Neural cell (in vitro differentiated cells): ENCODE results near the gene DLG2. TPM values are rescaled to one million over a fixed set of nuclear protein-coding genes. Genes with fewer than 3 reads are reported as not detected.

Experiments used
- H2AFZ ChIP-seq: fragments of 200-600, 300-800 bp; sonication (generic), shearing (Covaris generic); 2 replicates; pipeline ENCODE4 v1.6.0; 2014; ENCODE audit warnings: low read depth, mild to moderate bottlenecking, antibody characterized with exemption, low read length, moderate library complexity
- H3F3A ChIP-seq: fragments of 200-600 bp; shearing (Covaris generic); 2 replicates; pipeline ENCODE4 v1.6.1; 2016; ENCODE audit warnings: mild to moderate bottlenecking, moderate library complexity, mixed read lengths, antibody characterized with exemption, low read length; ENCODE audit not compliant: insufficient read depth, poor library complexity, severe bottlenecking
- H3K27ac ChIP-seq: fragments of 200-600, 300-800 bp; sonication (generic), shearing (Covaris generic); 2 replicates; pipeline ENCODE4 v1.5.1; 2014; ENCODE audit warnings: mild to moderate bottlenecking, low read length, moderate library complexity
- H3K27me3 ChIP-seq: fragments of 300-800, 200-600 bp; sonication (generic), shearing (Covaris generic); 2 replicates; pipeline ENCODE4 v1.6.0; 2014; ENCODE audit warnings: mild to moderate bottlenecking, low read depth, low read length, moderate library complexity; ENCODE audit not compliant: insufficient read depth
- H3K36me3 ChIP-seq: fragments of 300-800, 200-600 bp; sonication (generic), shearing (Covaris generic); 2 replicates; pipeline ENCODE4 v1.5.1; 2014; ENCODE audit warnings: mild to moderate bottlenecking, antibody characterized with exemption, low read length, moderate library complexity; ENCODE audit not compliant: insufficient read depth
- H3K4me2 ChIP-seq: fragments of 300-800, 200-600 bp; sonication (generic), shearing (Covaris generic); 2 replicates; pipeline ENCODE4 v1.6.0; 2014; ENCODE audit warnings: mild to moderate bottlenecking, low read length
- H3K4me3 ChIP-seq: fragments of 300-800, 200-600 bp; sonication (generic), shearing (Covaris generic); 2 replicates; pipeline ENCODE4 v1.5.1; 2014; ENCODE audit warnings: mild to moderate bottlenecking, low read length, moderate library complexity
- H3K79me2 ChIP-seq: fragments of 200-600 bp; shearing (Covaris generic); replicated peaks from 2 replicates; pipeline ENCODE4 v1.6.0; 2014; ENCODE audit warnings: mild to moderate bottlenecking, low read length, moderate library complexity; ENCODE audit not compliant: insufficient read depth
- H3K9ac ChIP-seq: fragments of 300-800, 200-600 bp; sonication (generic), shearing (Covaris generic); 2 replicates; pipeline ENCODE4 v1.6.1; 2016; ENCODE audit warnings: mild to moderate bottlenecking, low read length, mixed read lengths
- H3K9me2 ChIP-seq: fragments of 200-600 bp; shearing (Covaris generic); 2 replicates; pipeline ENCODE4 v1.6.1; 2016; ENCODE audit warnings: mild to moderate bottlenecking, low read length, mixed read lengths; ENCODE audit not compliant: insufficient read depth
- H3K9me3 ChIP-seq: fragments of 200-600, 300-800 bp; sonication (generic), shearing (Covaris generic); 2 replicates; pipeline ENCODE4 v1.6.1; 2016; ENCODE audit warnings: mild to moderate bottlenecking, mixed run types, low read length, moderate library complexity, mixed read lengths
- H4K20me1 ChIP-seq: fragments of 200-600 bp; shearing (Covaris generic); 2 replicates; pipeline ENCODE4 v1.6.1; 2016; ENCODE audit warnings: mild to moderate bottlenecking, mixed run types; ENCODE audit not compliant: insufficient read depth
- CTCF ChIP-seq: fragments of 450-650 bp; IDR thresholded peaks from 2 replicates; pipeline ENCODE4 v1.5.1; 2014; ENCODE audit warnings: antibody characterized with exemption, mild to moderate bottlenecking, moderate library complexity; ENCODE audit not compliant: poor library complexity, severe bottlenecking
- EP300 ChIP-seq: fragments of 450-650 bp; conservative IDR thresholded peaks from 2 replicates; pipeline ENCODE4 v1.6.1; 2014; ENCODE audit warnings: antibody characterized with exemption, mild to moderate bottlenecking, moderate library complexity; ENCODE audit not compliant: poor library complexity, severe bottlenecking
- EZH2 ChIP-seq: fragments of 200-600, 300-800 bp; shearing (Covaris generic), sonication (generic); IDR thresholded peaks from 2 replicates; pipeline ENCODE4 v1.6.1; 2014; ENCODE audit warnings: antibody characterized with exemption, low read length, borderline replicate concordance, mild to moderate bottlenecking; ENCODE audit not compliant: insufficient read depth, poor library complexity, severe bottlenecking
- MXI1 ChIP-seq: fragments of 450-650 bp; conservative IDR thresholded peaks from 2 replicates; pipeline ENCODE4 v1.6.1; 2014; ENCODE audit warnings: antibody characterized with exemption, mild to moderate bottlenecking; ENCODE audit not compliant: poor library complexity, severe bottlenecking
- POLR2AphosphoS5 ChIP-seq: IDR thresholded peaks from 2 replicates; pipeline ENCODE4 v1.6.1; 2012
- RAD21 ChIP-seq: fragments of 450-650 bp; conservative IDR thresholded peaks from 2 replicates; pipeline ENCODE4 v1.6.1; 2014; ENCODE audit warnings: antibody characterized with exemption, mild to moderate bottlenecking, moderate library complexity
- REST ChIP-seq: IDR thresholded peaks from 2 replicates; pipeline ENCODE4 v1.6.1; 2012; ENCODE audit warnings: borderline replicate concordance
- SMC3 ChIP-seq: fragments of 450-650 bp; conservative IDR thresholded peaks from 2 replicates; pipeline ENCODE4 v1.6.1; 2014; ENCODE audit warnings: antibody characterized with exemption, mild to moderate bottlenecking, moderate library complexity; ENCODE audit not compliant: poor library complexity
- TAF1 ChIP-seq: IDR thresholded peaks from 2 replicates; pipeline ENCODE4 v1.6.1; 2012; ENCODE audit warnings: low read depth
- polyA plus RNA-seq: library from polyadenylated mRNA; depleted of rRNA; stranded (reverse); fragments of >200 nt; gene quantifications from 2 replicates; pipeline ENCODE4 v1.2.3, GENCODE V29; 2014

The DLG2 gene
- polyA plus RNA-seq, 1 donor from 2014 or later = 179 TPM

- H3K36me3 ChIP-seq = no peaks in the 10 kb centered on the region
- H3K79me2 ChIP-seq = no peaks in the 10 kb centered on the region
- no peaks in the 10 kb centered on the region for H3K9me2 ChIP-seq
- H3K9ac ChIP-seq = no peak overlapping the region
- H3K27me3 ChIP-seq = no peaks in the 10 kb centered on the region
- H2AFZ ChIP-seq = no peak overlapping the region
- no peak overlapping the region for H3K4me3 ChIP-seq
- H3F3A ChIP-seq = no peaks in the 10 kb centered on the region
- H4K20me1 ChIP-seq = no peaks in the 10 kb centered on the region
- TF ChIP-seq EP300 (no peak), REST (no peak), CTCF (no peak), MXI1 (no peak), POLR2AphosphoS5 (no peak), SMC3 (no peak), TAF1 (no peak), RAD21 (no peak), EZH2 (no peak)
- H3K9me3 ChIP-seq = no peaks in the 10 kb centered on the region
- no peak overlapping the region for H3K4me2 ChIP-seq
- H3K27ac ChIP-seq = no peak overlapping the region
Observed at GRCh38 chr11:84793318-84793717, 833.8 kb downstream of the DLG2 start.

GRCh38 chr11:84790849-84791427 lies 836.2 kb downstream of the DLG2 start:
- Histone ChIP-seq H3K9me3 (no peaks in the 10 kb centered on the region), H3K4me3 (no peak overlapping the region), H3K9ac (no peak overlapping the region), H3K27ac (no peak overlapping the region), H2AFZ (no peak overlapping the region), H3F3A (no peaks in the 10 kb centered on the region), H3K9me2 (no peaks in the 10 kb centered on the region), H3K36me3 (no peaks in the 10 kb centered on the region), H4K20me1 (no peaks in the 10 kb centered on the region), H3K4me2 (no peak overlapping the region), H3K79me2 (no peaks in the 10 kb centered on the region), H3K27me3 (no peaks in the 10 kb centered on the region)
- TF ChIP-seq MXI1 = no peak
- TF ChIP-seq EP300 = no peak
- TF ChIP-seq RAD21 = no peak
- TF ChIP-seq TAF1 = no peak
- TF ChIP-seq REST = no peak
- TF ChIP-seq EZH2 = no peak
